ENCODE measurements around the gene SPOCK1. TPM values are rescaled to one million over a fixed set of nuclear protein-coding genes. Genes with fewer than 3 reads are reported as not detected.

Gene SPOCK1
- total and polyA plus RNA-seq, 2 of the 4 experiments (the other 2 are of a cell fraction): 5.0 to 20.3 TPM

DNA sequence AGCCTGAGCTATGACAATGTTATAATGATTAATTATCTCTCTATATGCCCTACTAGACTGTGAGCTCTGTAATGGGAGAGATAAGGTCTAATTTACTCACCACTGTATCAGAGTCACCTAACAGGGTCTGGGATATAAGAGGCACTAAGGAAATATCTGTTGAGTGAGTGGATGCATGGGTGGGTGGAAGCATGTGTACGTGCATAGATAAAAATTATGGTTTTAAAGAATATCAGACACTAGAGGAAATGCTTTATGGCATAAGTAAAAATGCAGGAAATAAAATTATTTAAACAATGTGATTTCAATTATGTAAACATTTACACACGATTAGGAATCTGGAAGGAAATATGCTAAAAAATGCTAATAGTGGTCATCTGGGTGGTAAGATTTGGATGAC lies 137.8 kb downstream of the SPOCK1 start:
- Histone ChIP-seq H4K91ac (ENCODE audit: insufficient read depth, low read depth, low read length) (no peak overlapping the region), H2AK5ac (ENCODE audit: low read depth, low read length) (no peak overlapping the region), H3K23ac (ENCODE audit: low read depth, low read length) (no peak overlapping the region), H3K4me3 (ENCODE audit: insufficient read depth, low read depth, low read length) (no peak overlapping the region), H3K9me3 (ENCODE audit: control insufficient read depth, insufficient read depth, low read length) (no peaks in the 10 kb centered on the region), H4K5ac (ENCODE audit: low read depth, low read length) (no peak overlapping the region), H4K20me1 (ENCODE audit: insufficient read depth, low read length) (no peaks in the 10 kb centered on the region), H3K27ac (ENCODE audit: insufficient read depth, low read length) (no peak overlapping the region), H2BK120ac (ENCODE audit: low read depth, low read length) (no peak overlapping the region), H3K36me3 (ENCODE audit: control insufficient read depth, insufficient read depth, low read length) (no peaks in the 10 kb centered on the region), H3K27me3 (ENCODE audit: control insufficient read depth, insufficient read depth, low read length) (no peaks in the 10 kb centered on the region), H3K9me1 (ENCODE audit: insufficient read depth, low read length) (no peaks in the 10 kb centered on the region), H3K4me2 (ENCODE audit: low read depth, low read length) (no peak overlapping the region), H3K14ac (replicated peaks; ENCODE audit: low read depth, low read length) (no peak overlapping the region), H3K79me1 (ENCODE audit: low read depth in 1 of 2, low read length in 2 of 2) (no peaks in the 10 kb centered on the region), H2BK20ac (ENCODE audit: low read depth, low read length) (no peak overlapping the region), H3K4me1 (ENCODE audit: control insufficient read depth, insufficient read depth, low read length) (no peaks in the 10 kb centered on the region), H3K56ac (ENCODE audit: extremely low read depth, insufficient read depth, low read length) (no peak overlapping the region), H2BK5ac (ENCODE audit: low read depth, low read length, poor library complexity, severe bottlenecking) (no peak overlapping the region), H3K4ac (ENCODE audit: low read depth, low read length) (no peak overlapping the region), H4K8ac (ENCODE audit: low read depth in 2 of 2, low read length in 2 of 2) (no peak overlapping the region), H3K9ac (ENCODE audit: low read depth, low read length) (no peak overlapping the region), H2AK9ac (replicated peaks; ENCODE audit: low read depth, low read length, poor library complexity) (no peak overlapping the region), H3K18ac (ENCODE audit: low read depth, low read length) (no peak overlapping the region), H2BK15ac (ENCODE audit: low read depth, low read length) (no peak overlapping the region), H2AFZ (replicated peaks; ENCODE audit: low read length, poor library complexity) (no peak overlapping the region)
- peak; percentile 65 for DNase-seq
- TF ChIP-seq MAFK (IDR thresholded peaks at IDR 0.05; ENCODE audit: low read depth, low read length): no peak
- no peak for TF ChIP-seq SMC3 (IDR thresholded peaks at IDR 0.05; ENCODE audit: low read depth, low read length)
- no peak for TF ChIP-seq RFX5 (IDR thresholded peaks at IDR 0.05; ENCODE audit: low read depth, low read length)
- TF ChIP-seq RAD21 (IDR thresholded peaks at IDR 0.05; ENCODE audit: low read length): no peak
- TF ChIP-seq, protein P1, sequence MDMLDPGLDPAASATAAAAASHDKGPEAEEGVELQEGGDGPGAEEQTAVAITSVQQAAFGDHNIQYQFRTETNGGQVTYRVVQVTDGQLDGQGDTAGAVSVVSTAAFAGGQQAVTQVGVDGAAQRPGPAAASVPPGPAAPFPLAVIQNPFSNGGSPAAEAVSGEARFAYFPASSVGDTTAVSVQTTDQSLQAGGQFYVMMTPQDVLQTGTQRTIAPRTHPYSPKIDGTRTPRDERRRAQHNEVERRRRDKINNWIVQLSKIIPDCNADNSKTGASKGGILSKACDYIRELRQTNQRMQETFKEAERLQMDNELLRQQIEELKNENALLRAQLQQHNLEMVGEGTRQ (IDR thresholded peaks at IDR 0.05; ENCODE audit: low read depth, low read length): no peak
- TF ChIP-seq CHD1 (IDR thresholded peaks at IDR 0.05; ENCODE audit: low read depth, low read length): no peak
- TF ChIP-seq FOS (IDR thresholded peaks at IDR 0.05; ENCODE audit: low read depth, low read length): no peak
- no peak for TF ChIP-seq CEBPB (IDR thresholded peaks at IDR 0.05; ENCODE audit: low read depth, low read length)
- no peak for TF ChIP-seq ELK1 (IDR thresholded peaks at IDR 0.05; ENCODE audit: borderline replicate concordance, low read depth, low read length)
- no peak for TF ChIP-seq MAZ (IDR thresholded peaks at IDR 0.05; ENCODE audit: borderline replicate concordance, low read depth, low read length)
- TF ChIP-seq RCOR1 (IDR thresholded peaks at IDR 0.05; ENCODE audit: insufficient replicate concordance, low read length): no peak
- TF ChIP-seq POLR2A (IDR thresholded peaks at IDR 0.05; ENCODE audit: low read depth, low read length): no peak
- TF ChIP-seq, protein P2, sequence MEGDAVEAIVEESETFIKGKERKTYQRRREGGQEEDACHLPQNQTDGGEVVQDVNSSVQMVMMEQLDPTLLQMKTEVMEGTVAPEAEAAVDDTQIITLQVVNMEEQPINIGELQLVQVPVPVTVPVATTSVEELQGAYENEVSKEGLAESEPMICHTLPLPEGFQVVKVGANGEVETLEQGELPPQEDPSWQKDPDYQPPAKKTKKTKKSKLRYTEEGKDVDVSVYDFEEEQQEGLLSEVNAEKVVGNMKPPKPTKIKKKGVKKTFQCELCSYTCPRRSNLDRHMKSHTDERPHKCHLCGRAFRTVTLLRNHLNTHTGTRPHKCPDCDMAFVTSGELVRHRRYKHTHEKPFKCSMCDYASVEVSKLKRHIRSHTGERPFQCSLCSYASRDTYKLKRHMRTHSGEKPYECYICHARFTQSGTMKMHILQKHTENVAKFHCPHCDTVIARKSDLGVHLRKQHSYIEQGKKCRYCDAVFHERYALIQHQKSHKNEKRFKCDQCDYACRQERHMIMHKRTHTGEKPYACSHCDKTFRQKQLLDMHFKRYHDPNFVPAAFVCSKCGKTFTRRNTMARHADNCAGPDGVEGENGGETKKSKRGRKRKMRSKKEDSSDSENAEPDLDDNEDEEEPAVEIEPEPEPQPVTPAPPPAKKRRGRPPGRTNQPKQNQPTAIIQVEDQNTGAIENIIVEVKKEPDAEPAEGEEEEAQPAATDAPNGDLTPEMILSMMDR (conservative IDR thresholded peaks at IDR 0.05; ENCODE audit: low read depth, low read length): no peak
- TF ChIP-seq MXI1 (IDR thresholded peaks at IDR 0.05; ENCODE audit: borderline replicate concordance, low read depth, low read length): no peak
- no peak for TF ChIP-seq NFE2L2 (IDR thresholded peaks at IDR 0.05; ENCODE audit: low read depth, low read length)
- CTCF ChIA-PET: no interaction called here
- intact Hi-C loops (cut with micrococcal nuclease) (no loop called here), dilution Hi-C loops (cut with HindIII; ENCODE audit: low sequenced_read_pairs, unreplicated experiment) (no loop called here), in situ Hi-C loops (cut with MboI; ENCODE audit: low sequenced_read_pairs) (no loop called here)
- ATAC-seq (ENCODE audit: low read depth): no peak; the same call in 1 of the 2 replicates
- no TSS peak for BruUV-seq (replicated peaks)
- POLR2A ChIA-PET (ENCODE audit: unreplicated experiment): no interaction called here
- WGBS, 2 experiments (ENCODE audit: extremely low coverage in 2 of 2, insufficient read length in 1 of 2): no CpG with 5 or more reads among the region's 2 CpGs

Measured in IMR-90 (cell line).